Measurements from ENCODE around the gene SEMA3C.

SEMA3C gene

DNA sequence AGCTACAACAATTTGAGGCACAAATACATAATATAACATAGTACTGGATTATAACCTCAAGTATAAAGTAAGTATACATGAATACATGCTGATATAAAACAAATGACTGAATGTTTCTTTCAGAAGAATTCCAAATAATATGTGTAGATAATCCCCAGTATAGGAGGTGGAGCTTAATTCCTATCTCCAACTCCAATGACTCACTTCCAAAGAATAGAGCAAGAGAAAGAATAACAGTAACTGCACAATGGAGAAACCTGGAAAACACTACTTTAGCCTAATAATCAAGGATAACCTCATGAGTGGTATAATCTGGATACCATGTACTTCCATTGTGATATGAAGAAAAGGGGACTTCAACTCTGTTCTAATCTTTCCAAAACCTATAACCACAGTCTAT is 13.7 kb upstream of the SEMA3C start:
- TF ChIP-seq, protein P1, sequence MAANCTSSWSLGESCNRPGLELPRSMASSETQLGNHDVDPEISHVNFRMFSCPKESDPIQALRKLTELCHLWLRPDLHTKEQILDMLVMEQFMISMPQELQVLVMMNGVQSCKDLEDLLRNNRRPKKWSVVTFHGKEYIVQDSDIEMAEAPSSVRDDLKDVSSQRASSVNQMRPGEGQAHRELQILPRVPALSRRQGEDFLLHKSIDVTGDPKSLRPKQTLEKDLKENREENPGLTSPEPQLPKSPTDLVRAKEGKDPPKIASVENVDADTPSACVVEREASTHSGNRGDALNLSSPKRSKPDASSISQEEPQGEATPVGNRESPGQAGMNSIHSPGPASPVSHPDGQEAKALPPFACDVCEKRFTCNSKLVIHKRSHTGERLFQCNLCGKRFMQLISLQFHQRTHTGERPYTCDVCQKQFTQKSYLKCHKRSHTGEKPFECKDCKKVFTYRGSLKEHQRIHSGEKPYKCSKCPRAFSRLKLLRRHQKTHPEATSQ (tag by site-specific recombination; IDR thresholded peaks at IDR 0.05): no peak
- TF ChIP-seq ZNF664 (tag by site-specific recombination; IDR thresholded peaks at IDR 0.05): no peak
- TF ChIP-seq, protein P2, sequence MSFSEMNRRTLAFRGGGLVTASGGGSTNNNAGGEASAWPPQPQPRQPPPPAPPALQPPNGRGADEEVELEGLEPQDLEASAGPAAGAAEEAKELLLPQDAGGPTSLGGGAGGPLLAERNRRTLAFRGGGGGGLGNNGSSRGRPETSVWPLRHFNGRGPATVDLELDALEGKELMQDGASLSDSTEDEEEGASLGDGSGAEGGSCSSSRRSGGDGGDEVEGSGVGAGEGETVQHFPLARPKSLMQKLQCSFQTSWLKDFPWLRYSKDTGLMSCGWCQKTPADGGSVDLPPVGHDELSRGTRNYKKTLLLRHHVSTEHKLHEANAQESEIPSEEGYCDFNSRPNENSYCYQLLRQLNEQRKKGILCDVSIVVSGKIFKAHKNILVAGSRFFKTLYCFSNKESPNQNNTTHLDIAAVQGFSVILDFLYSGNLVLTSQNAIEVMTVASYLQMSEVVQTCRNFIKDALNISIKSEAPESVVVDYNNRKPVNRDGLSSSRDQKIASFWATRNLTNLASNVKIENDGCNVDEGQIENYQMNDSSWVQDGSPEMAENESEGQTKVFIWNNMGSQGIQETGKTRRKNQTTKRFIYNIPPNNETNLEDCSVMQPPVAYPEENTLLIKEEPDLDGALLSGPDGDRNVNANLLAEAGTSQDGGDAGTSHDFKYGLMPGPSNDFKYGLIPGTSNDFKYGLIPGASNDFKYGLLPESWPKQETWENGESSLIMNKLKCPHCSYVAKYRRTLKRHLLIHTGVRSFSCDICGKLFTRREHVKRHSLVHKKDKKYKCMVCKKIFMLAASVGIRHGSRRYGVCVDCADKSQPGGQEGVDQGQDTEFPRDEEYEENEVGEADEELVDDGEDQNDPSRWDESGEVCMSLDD (tag by site-specific recombination; IDR thresholded peaks at IDR 0.05): no peak
- no peak for TF ChIP-seq FEZF1 (tag by site-specific recombination; IDR thresholded peaks at IDR 0.05)
- Histone ChIP-seq H3K36me3 (ENCODE audit: control insufficient read depth in 2 of 2, insufficient read depth in 1 of 2, low read length in 2 of 2) (no peaks in the 10 kb centered on the region), H3K4me1 (ENCODE audit: control insufficient read depth, insufficient read depth, low read length) (peaks cover 2% of the 10 kb centered on the region; the same call in 1 of the 2 replicates), H3K4me3 (ENCODE audit: low read depth, low read length) (no peak overlapping the region), H3K27ac (ENCODE audit: extremely low read depth, low read depth, low read length) (no peak overlapping the region), H3K9me3 (ENCODE audit: control insufficient read depth, insufficient read depth, low read depth, low read length) (no peaks in the 10 kb centered on the region)
- ChIA-PET CTCF (no interaction called here), POLR2A (no interaction called here)

- Histone ChIP-seq H3K27ac (ENCODE audit: extremely low read depth, low read depth, low read length) (no peak overlapping the region), H3K36me3 (ENCODE audit: control insufficient read depth in 2 of 2, insufficient read depth in 1 of 2, low read length in 2 of 2) (no peaks in the 10 kb centered on the region), H3K4me3 (ENCODE audit: low read depth, low read length) (no peak overlapping the region), H3K9me3 (ENCODE audit: control insufficient read depth, insufficient read depth, low read depth, low read length) (no peaks in the 10 kb centered on the region), H3K4me1 (ENCODE audit: control insufficient read depth, insufficient read depth, low read length) (no peaks in the 10 kb centered on the region)
- CTCF ChIA-PET: interaction anchor here (0.7 kb wide), 1 partner anchor 229 kb away, joined by 4 read pairs; no protein-coding TSS in a partner anchor
- TF ChIP-seq, protein P3, sequence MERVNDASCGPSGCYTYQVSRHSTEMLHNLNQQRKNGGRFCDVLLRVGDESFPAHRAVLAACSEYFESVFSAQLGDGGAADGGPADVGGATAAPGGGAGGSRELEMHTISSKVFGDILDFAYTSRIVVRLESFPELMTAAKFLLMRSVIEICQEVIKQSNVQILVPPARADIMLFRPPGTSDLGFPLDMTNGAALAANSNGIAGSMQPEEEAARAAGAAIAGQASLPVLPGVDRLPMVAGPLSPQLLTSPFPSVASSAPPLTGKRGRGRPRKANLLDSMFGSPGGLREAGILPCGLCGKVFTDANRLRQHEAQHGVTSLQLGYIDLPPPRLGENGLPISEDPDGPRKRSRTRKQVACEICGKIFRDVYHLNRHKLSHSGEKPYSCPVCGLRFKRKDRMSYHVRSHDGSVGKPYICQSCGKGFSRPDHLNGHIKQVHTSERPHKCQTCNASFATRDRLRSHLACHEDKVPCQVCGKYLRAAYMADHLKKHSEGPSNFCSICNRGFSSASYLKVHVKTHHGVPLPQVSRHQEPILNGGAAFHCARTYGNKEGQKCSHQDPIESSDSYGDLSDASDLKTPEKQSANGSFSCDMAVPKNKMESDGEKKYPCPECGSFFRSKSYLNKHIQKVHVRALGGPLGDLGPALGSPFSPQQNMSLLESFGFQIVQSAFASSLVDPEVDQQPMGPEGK (tag by site-specific recombination; IDR thresholded peaks at IDR 0.05): no peak
- TF ChIP-seq ZFP69B (tag by site-specific recombination; IDR thresholded peaks at IDR 0.05): no peak
- TF ChIP-seq ZBTB17 (tag by site-specific recombination; IDR thresholded peaks at IDR 0.05): no peak
- TF ChIP-seq ZNF335 (tag by site-specific recombination; conservative IDR thresholded peaks at IDR 0.05): no peak
- TF ChIP-seq ZNF776 (tag by site-specific recombination; IDR thresholded peaks at IDR 0.05; ENCODE audit: borderline replicate concordance): no peak
- TF ChIP-seq ZNF837 (tag by site-specific recombination; IDR thresholded peaks at IDR 0.05): no peak
- TF ChIP-seq ZNF18 (tag by site-specific recombination; IDR thresholded peaks at IDR 0.05): no peak
- no peak for TF ChIP-seq RBAK (tag by site-specific recombination; IDR thresholded peaks at IDR 0.05)
- TF ChIP-seq KLF7 (tag by site-specific recombination; IDR thresholded peaks at IDR 0.05; ENCODE audit: borderline replicate concordance): no peak
- no peak for TF ChIP-seq ZNF426 (tag by site-specific recombination; IDR thresholded peaks at IDR 0.05)
- no peak for TF ChIP-seq ZNF513 (tag by site-specific recombination; IDR thresholded peaks at IDR 0.05)
- no peak for TF ChIP-seq ZNF707 (tag by site-specific recombination; IDR thresholded peaks at IDR 0.05)
- TF ChIP-seq ZIC2 (tag by site-specific recombination; IDR thresholded peaks at IDR 0.05): no peak
- no peak for TF ChIP-seq PRDM2 (tag by site-specific recombination; IDR thresholded peaks at IDR 0.05; ENCODE audit: borderline replicate concordance)
- TF ChIP-seq ZNF529 (tag by site-specific recombination; IDR thresholded peaks at IDR 0.05; ENCODE audit: insufficient replicate concordance): no peak
- POLR2A ChIA-PET: interaction anchor here (1.0 kb wide), 1 partner anchor 11 kb away, joined by 3 read pairs; the partner anchor contains the start of gene SEMA3C
These were observed 10.8 kb upstream of the SEMA3C start for GRCh38 chr7:80929619-80930018.
